Stimulated activated CD8-positive, alpha-beta memory T cell treated with anti-CD3 and anti-CD28 coated beads, Interleukin-4, amount 100 ng/mL, for 24 hours (primary cell): ENCODE results near the gene HPS1.

Experiments used
- DNase-seq: peaks from one replicate; pipeline ENCODE4 v3.0.0-alpha.2; 2020; ENCODE audit warnings: low read depth

Gene HPS1

GRCh38 chr10:98463976-98464754 is 17.4 kb upstream of the HPS1 start:
- no peak for DNase-seq

- DNase-seq: no peak
Measured at GRCh38 chr10:98463016-98463415, 16.3 kb upstream of the HPS1 start.

GRCh38 chr10:98461500-98461842 is 14.7 kb upstream of the HPS1 start:
- no peak for DNase-seq

- no peak for DNase-seq
Measured at GRCh38 chr10:98460837-98461499, 14.2 kb upstream of the HPS1 start.

- no peak for DNase-seq
Measured at GRCh38 chr10:98458809-98459784, 12.4 kb upstream of the HPS1 start.

GRCh38 chr10:98457721-98458120 is 11.0 kb upstream of the HPS1 start:
- DNase-seq: no peak

- DNase-seq: no peak
Measured at GRCh38 chr10:98456686-98457482, 10.1 kb upstream of the HPS1 start.

- DNase-seq: no peak
Measured at GRCh38 chr10:98456043-98456570, 9.4 kb upstream of the HPS1 start.

GRCh38 chr10:98453729-98454128 is 7.0 kb upstream of the HPS1 start:
- no peak for DNase-seq

- DNase-seq: no peak
Measured at GRCh38 chr10:98450618-98451017, 3.9 kb upstream of the HPS1 start.

- no peak for DNase-seq
Measured at GRCh38 chr10:98449287-98449686, 2.6 kb upstream of the HPS1 start.

GRCh38 chr10:98446151-98446660 is 529 bp downstream of the HPS1 start:
- DNase-seq: no peak

- no peak for DNase-seq
Measured at GRCh38 chr10:98445200-98445812, 1.4 kb downstream of the HPS1 start.

GRCh38 chr10:98444314-98445006 is 2.3 kb downstream of the HPS1 start:
- DNase-seq: no peak

GRCh38 chr10:98438715-98439114 is 8.0 kb downstream of the HPS1 start:
- no peak for DNase-seq

GRCh38 chr10:98436704-98437103 is 10.0 kb downstream of the HPS1 start:
- no peak for DNase-seq

GRCh38 chr10:98435178-98435577 is 11.6 kb downstream of the HPS1 start:
- DNase-seq: no peak

GRCh38 chr10:98433881-98434732 is 12.6 kb downstream of the HPS1 start:
- DNase-seq: no peak

GRCh38 chr10:98433371-98433770 is 13.4 kb downstream of the HPS1 start:
- no peak for DNase-seq
